HG03064 (cell line): ENCODE data around the gene FBXL14.

Source experiments
- ATAC-seq: cut with Tn5 transposase; IDR thresholded peaks from one replicate; pipeline ENCODE4 v1.9.1; 2021; ENCODE audit warnings: low read depth; ENCODE audit not compliant: unreplicated experiment

The FBXL14 gene

GRCh38 chr12:1544996-1545700, 49.2 kb downstream of the FBXL14 start:
- no peak for ATAC-seq

- ATAC-seq, result no peak
Measured at GRCh38 chr12:1542599-1542998, 51.8 kb downstream of the FBXL14 start.

- no peak for ATAC-seq
Measured at GRCh38 chr12:1540690-1541089, 53.7 kb downstream of the FBXL14 start.

- no peak for ATAC-seq
Measured at GRCh38 chr12:1539135-1539534, 55.2 kb downstream of the FBXL14 start.

GRCh38 chr12:1536817-1537216, 57.6 kb downstream of the FBXL14 start:
- ATAC-seq, result no peak

GRCh38 chr12:1534748-1535147, 59.6 kb downstream of the FBXL14 start:
- no peak for ATAC-seq

GRCh38 chr12:1533602-1534304, 60.6 kb downstream of the FBXL14 start:
- no peak for ATAC-seq

GRCh38 chr12:1533205-1533601, 61.2 kb downstream of the FBXL14 start:
- ATAC-seq, result no peak

- ATAC-seq, result no peak
Measured at GRCh38 chr12:1532375-1533165, 61.8 kb downstream of the FBXL14 start.

- no peak for ATAC-seq
Measured at GRCh38 chr12:1531654-1532374, 62.6 kb downstream of the FBXL14 start.

GRCh38 chr12:1531153-1531653, 63.2 kb downstream of the FBXL14 start:
- ATAC-seq, result no peak

- ATAC-seq, result no peak
Measured at GRCh38 chr12:1530592-1531152, 63.7 kb downstream of the FBXL14 start.

GRCh38 chr12:1529862-1530591, 64.4 kb downstream of the FBXL14 start:
- no peak for ATAC-seq

GRCh38 chr12:1529228-1529861, 65.0 kb downstream of the FBXL14 start:
- ATAC-seq, result no peak

GRCh38 chr12:1528791-1529190, 65.6 kb downstream of the FBXL14 start:
- no peak for ATAC-seq

GRCh38 chr12:1527789-1528188, 66.6 kb downstream of the FBXL14 start:
- ATAC-seq, result no peak

- no peak for ATAC-seq
Measured at GRCh38 chr12:1525858-1526257, 68.5 kb downstream of the FBXL14 start.

- no peak for ATAC-seq
Measured at GRCh38 chr12:1523558-1524050, 70.8 kb downstream of the FBXL14 start.

- no peak for ATAC-seq
Measured at GRCh38 chr12:1523046-1523445, 71.3 kb downstream of the FBXL14 start.
